Prostate gland (tissue), 1 donor: ENCODE results near the gene KRTAP10-11.

Experiments
- POLR2A ChIP-seq: fragments of 450-650 bp; IDR thresholded peaks from one replicate; pipeline ENCODE4 v1.6.1; 2016; ENCODE audit warnings: antibody characterized with exemption, mild to moderate bottlenecking
- POLR2AphosphoS5 ChIP-seq: sonication (generic); formaldehyde crosslinking; IDR thresholded peaks from one replicate; pipeline ENCODE4 v1.6.1; 2017; ENCODE audit warnings: antibody characterized with exemption

DNA sequence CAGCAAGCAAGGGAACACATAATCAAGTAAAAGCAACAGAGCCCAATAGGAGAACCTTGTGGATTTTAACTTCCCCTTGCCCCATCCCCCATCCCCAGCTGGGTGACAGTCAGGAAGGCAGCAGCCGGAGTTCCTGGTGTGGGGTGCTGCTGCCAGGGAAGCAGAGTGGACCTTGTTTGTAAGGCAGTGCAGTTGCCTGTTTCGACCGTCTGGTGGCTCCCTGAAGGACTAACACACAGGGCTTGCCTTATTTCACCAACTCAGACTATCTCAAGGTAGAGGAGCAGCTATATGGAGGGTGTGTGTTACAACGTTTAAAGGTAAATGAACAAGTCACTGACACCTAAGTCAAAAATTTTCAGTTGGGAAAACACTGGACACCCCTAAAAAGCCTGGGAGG is 27.7 kb upstream of the KRTAP10-11 start:
- TF ChIP-seq POLR2AphosphoS5 (no peak), POLR2A (no peak)
